ENCODE measurements around the gene EXOC3.

EXOC3 gene

GRCh38 chr5:439181-439580, 3.8 kb upstream of the EXOC3 start:
- DNase-seq (ENCODE audit: low read depth in 2 of 2): no peak

DNA sequence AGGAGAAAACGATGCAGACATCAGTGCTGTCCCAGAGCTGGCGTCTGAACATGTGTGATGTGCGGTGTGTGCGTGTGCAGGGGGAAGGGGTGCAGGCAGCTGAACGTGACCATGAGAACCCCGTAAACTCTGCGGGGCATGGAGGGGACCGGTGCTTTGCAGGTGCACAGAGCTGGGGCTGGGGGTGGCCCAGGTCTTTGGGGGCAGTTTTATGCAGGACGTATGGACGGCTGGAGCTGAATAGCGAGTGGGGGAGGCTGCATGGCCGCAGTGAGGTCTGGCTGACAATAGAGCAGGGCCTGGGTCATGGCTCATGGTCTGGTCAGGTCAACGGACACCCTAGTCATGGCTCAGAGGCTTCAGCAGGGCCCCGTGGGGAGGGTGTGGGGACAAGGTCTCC, 3.3 kb upstream of the EXOC3 start:
- no peak for DNase-seq (ENCODE audit: low read depth in 2 of 2)

DNA sequence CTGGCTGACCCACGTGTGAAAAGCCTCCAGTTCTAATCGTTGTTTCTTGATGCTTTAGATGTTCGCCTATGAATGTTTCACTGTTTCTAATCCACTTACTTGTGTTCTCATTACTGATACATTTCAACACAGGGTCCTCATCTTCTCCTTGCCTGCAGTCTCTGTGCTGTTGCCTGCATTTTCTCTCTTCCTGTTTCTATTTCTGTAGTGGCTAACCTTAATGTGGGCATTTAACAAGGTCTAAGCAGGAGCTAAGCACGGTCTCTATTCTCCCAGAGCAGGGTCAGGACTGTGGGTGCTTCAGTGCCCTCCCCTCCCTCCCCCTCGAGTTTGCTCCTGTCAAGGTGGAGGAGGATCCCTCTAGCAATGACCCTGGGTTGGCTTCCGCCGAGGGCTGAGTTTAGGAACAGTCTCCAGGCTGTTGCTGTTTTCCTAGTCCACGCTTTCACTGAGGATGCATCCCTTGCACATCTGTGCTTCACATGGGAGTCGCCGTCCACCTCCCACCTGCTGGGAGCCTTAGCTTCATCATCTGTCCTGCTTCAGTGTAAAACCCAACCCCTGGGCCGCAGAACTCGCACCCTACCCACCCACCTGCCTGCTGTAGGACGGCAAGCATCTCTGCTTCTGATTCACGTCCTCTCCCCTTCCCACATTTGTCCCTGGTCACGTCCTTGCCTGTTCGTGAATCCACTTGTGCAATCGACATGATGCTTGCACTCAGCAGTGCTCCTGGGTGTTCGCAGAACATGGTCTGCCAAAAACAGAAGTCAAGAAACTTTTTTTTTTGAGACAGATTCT, 2.4 kb upstream of the EXOC3 start:
- no peak for DNase-seq (ENCODE audit: low read depth in 2 of 2)

DNA sequence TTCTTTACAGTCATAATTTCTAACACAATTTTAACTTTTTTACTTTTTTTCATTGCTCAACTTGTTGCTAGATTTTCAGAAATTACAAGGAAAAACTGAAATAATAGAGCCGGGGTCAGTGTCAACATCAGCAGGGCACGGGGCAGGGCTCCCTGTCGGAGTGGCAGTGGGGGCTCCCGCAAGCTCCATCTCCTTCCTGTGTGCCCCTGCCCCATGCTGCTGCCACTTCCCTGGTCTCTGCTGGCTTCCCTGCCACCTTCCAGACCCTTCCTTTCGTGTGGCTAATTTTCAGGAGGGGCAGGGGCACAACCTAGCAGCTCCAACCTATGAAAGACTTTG, 1.0 kb upstream of the EXOC3 start:
- DNase-seq (ENCODE audit: low read depth in 2 of 2): no peak

- no peak for DNase-seq (ENCODE audit: low read depth in 2 of 2)
Observed at GRCh38 chr5:443239-444151, 519 bp downstream of the EXOC3 start.

DNA sequence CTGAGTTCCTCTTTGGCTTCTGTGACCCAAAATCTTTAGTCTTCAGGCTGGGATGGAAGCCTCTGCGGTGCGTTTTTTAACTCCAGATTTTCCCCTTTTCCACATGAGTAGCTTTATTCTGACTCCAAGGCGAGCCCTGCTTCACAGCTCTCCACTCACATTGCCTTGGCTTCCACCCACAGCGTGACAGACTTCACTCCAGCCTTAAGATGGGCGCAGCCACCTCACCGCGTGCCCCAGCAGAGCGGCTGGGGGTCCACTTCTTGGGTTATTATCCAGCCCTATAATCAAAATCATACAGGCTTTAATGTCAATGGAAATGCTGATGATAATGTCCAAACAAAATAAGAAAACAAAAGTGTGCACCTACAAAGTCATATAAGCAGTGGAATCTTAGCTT, 1.2 kb downstream of the EXOC3 start:
- DNase-seq (ENCODE audit: low read depth in 2 of 2): no peak

GRCh38 chr5:445591-445990, 2.6 kb downstream of the EXOC3 start:
- DNase-seq (ENCODE audit: low read depth in 2 of 2): no peak

DNA sequence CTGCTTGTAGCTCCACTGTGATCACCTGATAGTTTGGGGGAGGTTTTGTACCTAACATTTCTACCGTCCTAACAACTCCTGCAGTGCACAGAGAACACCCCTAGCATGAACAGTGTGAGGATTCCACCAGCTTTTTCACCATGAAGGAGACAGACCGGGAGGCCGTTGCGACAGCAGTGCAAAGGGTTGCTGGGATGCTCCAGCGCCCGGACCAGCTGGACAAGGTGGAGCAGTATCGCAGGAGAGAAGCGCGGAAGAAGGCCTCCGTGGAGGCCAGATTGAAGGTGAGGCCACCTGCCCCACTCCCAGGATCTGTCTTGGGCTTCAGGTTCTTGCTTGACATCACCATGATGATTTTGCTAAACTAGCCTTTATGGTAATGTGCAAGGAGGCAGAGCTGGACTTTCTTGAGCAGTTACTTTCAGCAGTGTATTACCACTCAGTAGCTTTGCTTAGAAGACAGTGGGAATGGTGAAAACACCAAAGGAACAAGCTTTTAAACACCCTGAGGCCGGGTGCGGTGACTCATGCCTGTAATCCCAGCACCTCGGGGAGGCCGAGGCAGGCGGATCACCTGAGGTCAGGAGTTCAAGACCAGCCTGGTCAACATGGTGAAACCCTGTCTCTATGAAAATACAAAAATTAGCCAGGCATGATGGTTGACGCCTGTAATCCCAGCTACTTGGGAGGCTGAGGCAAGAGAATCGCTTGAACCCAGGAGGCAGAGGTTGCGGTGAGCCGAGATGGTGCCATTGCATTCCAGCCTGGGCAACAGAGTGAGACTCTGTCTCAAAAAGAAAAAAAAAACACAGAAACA, 3.3 kb downstream of the EXOC3 start:
- DNase-seq (ENCODE audit: low read depth in 2 of 2): no peak

GRCh38 chr5:446883-447263, 3.9 kb downstream of the EXOC3 start:
- DNase-seq (ENCODE audit: low read depth in 2 of 2): no peak

DNA sequence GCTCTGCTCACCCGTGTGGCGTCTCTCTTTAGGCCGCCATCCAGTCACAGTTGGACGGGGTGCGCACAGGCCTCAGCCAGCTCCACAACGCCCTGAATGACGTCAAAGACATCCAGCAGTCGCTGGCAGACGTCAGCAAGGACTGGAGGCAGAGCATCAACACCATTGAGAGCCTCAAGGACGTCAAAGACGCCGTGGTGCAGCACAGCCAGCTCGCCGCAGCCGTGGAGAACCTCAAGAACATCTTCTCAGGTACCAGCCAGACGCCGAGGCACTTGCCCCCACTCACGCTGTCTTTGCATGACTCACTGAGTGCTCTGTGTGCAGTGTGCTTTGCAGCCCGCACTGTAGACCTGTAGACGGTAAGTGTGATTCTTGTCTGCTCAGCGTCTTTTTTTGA, 4.5 kb downstream of the EXOC3 start:
- no peak for DNase-seq (ENCODE audit: low read depth in 2 of 2)

DNA sequence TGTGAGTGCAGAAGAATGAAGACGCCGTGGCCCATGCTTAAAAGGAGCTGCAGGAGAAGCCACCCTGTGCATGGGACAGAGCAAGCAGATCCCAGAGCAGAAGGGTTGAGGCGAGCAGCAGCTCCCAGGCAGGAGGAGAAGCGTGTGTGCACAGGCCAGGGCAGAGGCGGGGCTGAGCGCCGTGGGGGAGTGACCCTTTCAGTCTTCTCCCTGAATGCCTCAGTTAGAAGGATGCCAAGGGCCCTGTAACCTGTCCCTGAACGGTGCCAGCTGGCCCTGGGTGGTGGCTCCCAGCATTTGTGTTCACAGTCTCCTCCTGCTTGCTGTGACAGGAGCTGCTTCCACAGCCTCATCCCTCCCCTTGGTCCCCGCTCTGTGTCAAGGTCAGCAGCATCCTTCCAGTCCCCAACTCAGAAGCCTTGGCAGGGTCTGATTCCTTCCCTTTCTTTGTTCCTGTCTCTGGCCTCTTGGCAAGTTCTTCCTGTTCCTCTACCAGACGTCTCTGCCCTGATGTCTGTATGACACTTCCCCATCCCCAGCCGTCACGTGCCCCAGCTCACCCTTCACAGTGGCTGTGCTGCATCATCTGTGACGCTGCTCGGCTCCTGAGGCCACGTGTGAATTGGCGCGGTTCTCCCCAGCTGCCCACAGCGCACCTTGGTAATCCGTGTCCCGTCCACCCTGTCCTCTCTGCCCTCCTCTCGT, 5.2 kb downstream of the EXOC3 start:
- no peak for DNase-seq (ENCODE audit: low read depth in 2 of 2)

DNA sequence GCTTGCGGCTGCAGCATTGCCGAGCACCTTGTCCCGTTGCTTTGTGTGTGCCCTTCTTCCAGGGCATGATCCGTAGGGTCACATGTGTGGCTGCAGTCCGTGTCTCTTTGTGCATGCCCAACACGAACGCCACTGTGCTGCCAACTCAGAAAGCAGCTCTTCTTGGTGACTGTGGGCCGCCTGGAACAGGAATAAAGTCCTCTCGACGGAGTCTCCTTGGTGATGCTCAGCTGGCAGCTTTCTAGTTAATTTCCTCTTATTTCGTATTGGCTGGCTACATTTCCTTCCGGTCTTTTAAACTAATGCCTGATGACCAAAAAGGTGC, 5.8 kb downstream of the EXOC3 start:
- DNase-seq (ENCODE audit: low read depth in 2 of 2): no peak

- no peak for DNase-seq (ENCODE audit: low read depth in 2 of 2)
Observed at GRCh38 chr5:449151-449550, 6.2 kb downstream of the EXOC3 start.

DNA sequence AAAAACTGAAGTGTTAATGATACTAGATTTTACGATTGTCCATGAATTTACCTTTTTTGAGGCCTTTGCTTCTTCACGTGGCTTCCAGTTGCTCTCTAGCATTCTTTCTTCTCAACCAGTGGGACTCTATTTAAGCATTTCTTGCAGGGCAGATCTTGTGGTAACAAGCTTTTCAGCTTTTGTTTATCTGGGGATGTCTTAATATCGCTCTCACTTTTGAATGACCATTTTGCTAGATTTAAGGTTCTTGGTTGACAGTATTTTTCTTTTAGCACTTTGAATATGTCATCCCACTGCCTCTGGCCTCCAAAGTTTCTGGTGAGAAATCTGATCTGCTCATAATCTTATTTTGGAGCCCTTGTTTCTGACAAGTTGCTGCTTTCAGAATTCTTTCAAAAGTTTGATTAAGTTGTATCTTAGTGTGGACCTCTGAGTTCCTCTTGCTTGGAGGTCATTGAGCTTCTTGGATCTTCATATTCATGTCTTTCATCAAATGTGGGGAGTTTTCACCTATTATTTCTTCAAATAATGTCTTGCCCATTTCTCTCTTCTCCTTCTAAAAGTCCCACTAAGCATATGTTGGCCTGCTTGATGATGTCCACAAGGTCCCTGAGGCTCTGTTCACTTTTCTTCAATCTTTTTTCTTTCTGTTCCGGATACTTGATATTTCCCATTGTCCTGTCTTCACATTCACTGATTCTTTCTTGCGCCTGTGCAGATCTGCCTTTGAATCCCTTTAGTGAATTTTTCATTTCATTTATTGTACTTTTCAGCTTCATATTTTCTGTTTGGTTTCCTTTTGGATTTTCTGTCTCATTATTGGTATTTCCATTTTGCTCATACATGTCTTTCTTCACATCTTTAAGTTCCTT, 8.8 kb downstream of the EXOC3 start:
- no peak for DNase-seq (ENCODE audit: low read depth in 2 of 2)

DNA sequence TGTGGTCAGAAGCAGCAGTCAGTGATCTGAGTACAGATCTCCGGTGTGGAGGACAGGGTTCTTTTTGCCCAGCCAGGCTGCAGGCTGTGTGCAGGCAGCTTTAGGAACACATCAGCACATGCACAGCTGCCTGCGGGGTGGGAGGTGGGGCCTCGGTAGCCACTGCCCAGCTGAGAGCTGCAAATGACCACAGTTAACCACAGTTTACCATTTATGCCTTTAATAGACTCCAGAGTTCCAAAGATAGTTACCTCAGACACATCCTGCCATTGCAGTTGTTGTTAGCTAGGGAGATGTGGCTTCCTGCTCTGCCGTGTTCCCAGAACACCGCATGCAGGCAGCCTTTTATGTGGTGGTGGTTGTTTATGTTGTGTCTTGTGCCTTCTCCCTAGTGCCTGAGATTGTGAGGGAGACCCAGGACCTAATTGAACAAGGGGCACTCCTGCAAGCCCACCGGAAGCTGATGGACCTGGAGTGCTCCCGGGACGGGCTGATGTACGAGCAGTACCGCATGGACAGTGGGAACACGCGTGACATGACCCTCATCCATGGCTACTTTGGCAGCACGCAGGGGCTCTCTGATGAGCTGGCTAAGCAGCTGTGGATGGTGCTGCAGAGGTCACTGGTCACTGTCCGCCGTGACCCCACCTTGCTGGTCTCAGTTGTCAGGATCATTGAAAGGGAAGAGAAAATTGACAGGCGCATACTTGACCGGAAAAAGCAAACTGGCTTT, 10.2 kb downstream of the EXOC3 start:
- DNase-seq (ENCODE audit: low read depth in 2 of 2): no peak

- DNase-seq (ENCODE audit: low read depth in 2 of 2): no peak
Observed at GRCh38 chr5:453725-454481, 10.9 kb downstream of the EXOC3 start.

GRCh38 chr5:454936-455335, 12.0 kb downstream of the EXOC3 start:
- no peak for DNase-seq (ENCODE audit: low read depth in 2 of 2)

DNA sequence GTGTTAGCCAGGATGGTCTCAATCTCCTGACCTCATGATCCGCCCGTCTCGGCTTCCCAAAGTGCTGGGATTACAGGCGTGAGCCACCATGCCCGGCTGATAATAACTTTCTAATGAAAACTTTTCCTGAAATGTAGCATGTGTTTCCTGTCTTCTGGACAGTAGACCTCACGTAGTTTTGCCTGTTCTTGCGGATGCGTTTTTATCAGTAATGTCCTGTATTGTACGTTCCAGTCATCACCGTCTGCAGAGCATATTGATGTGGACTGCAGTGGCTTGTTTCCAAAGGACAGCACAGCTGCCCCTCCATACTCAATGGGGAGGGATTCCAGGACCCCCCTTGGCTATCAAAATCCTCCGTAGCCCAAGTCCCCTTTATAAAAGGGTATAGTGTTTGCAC, 12.8 kb downstream of the EXOC3 start:
- DNase-seq (ENCODE audit: low read depth in 2 of 2): no peak
